Mesenchymal stem cell (in vitro differentiated cells and primary cell): Measurements from ENCODE around the gene P2RX3.

Experiments used
- DNase-seq: peaks from one replicate; pipeline ENCODE4 v3.0.0-alpha.2; 2013
- H2AFZ ChIP-seq: one replicate; pipeline ENCODE4 v1.6.1; 2013; ENCODE audit warnings: low read depth, mild to moderate bottlenecking, control low read depth, inconsistent platforms, low read length, moderate library complexity
- H2AK5ac ChIP-seq: 2 replicates; pipeline ENCODE4 v1.6.1; 2013; ENCODE audit warnings: low read length, moderate library complexity, mild to moderate bottlenecking, inconsistent platforms; ENCODE audit not compliant: severe bottlenecking
- H2BK120ac ChIP-seq: one replicate; pipeline ENCODE4 v1.6.1; 2013; ENCODE audit warnings: low read depth, mild to moderate bottlenecking, inconsistent platforms, low read length, moderate library complexity
- H2BK12ac ChIP-seq, 2 experiments: one replicate each; pipeline ENCODE4 v1.6.1; 2013; ENCODE audit warnings: inconsistent platforms in 2 of 2, low read length in 2 of 2, mild to moderate bottlenecking in 2 of 2, moderate library complexity in 2 of 2, control low read depth in 1 of 2
- H2BK15ac ChIP-seq: one replicate; pipeline ENCODE4 v1.6.1; 2013; ENCODE audit warnings: mild to moderate bottlenecking, low read depth, inconsistent platforms; ENCODE audit not compliant: poor library complexity, severe bottlenecking
- H2BK5ac ChIP-seq: 2 replicates; pipeline ENCODE4 v1.6.1; 2013; ENCODE audit warnings: low read depth, mild to moderate bottlenecking, low read length, control low read depth, inconsistent platforms; ENCODE audit not compliant: poor library complexity, severe bottlenecking
- H3K14ac ChIP-seq, 2 experiments: one replicate each; pipeline ENCODE4 v1.6.1; 2013; ENCODE audit warnings: inconsistent platforms in 2 of 2, low read length in 2 of 2, control low read depth in 1 of 2, mild to moderate bottlenecking in 1 of 2, moderate library complexity in 1 of 2
- H3K18ac ChIP-seq, 2 experiments: one replicate each; pipeline ENCODE4 v1.6.1; 2013; ENCODE audit warnings: inconsistent platforms in 2 of 2, low read length in 2 of 2, control low read depth in 1 of 2, low read depth in 1 of 2, mild to moderate bottlenecking in 1 of 2
- H3K23ac ChIP-seq, 2 experiments: one replicate each; pipeline ENCODE4 v1.6.1; 2013; ENCODE audit warnings: inconsistent platforms in 2 of 2, low read length in 2 of 2, mild to moderate bottlenecking in 2 of 2, moderate library complexity in 2 of 2, control low read depth in 1 of 2
- H3K27ac ChIP-seq: 2 replicates; pipeline ENCODE4 v1.5.1; 2013; ENCODE audit warnings: mild to moderate bottlenecking, moderate library complexity, low read length, control low read depth, inconsistent platforms; ENCODE audit not compliant: poor library complexity, severe bottlenecking
- H3K27me3 ChIP-seq, 2 experiments: 2 replicates each; pipeline versions ENCODE4 v1.6.1 to v1.7.0; 2013; ENCODE audit warnings: low read length in 2 of 2, mild to moderate bottlenecking in 2 of 2, moderate library complexity in 2 of 2, control low read depth in 1 of 2, inconsistent platforms in 1 of 2; ENCODE audit not compliant: control insufficient read depth in 1 of 2, insufficient read depth in 1 of 2
- H3K36me3 ChIP-seq, 2 experiments: 2 replicates each; pipeline versions ENCODE4 v1.6.1 to v1.7.0; 2013; ENCODE audit warnings: low read length in 2 of 2, control low read depth in 1 of 2, inconsistent platforms in 1 of 2, low read depth in 1 of 2, mild to moderate bottlenecking in 1 of 2; ENCODE audit not compliant: insufficient read depth in 2 of 2, control insufficient read depth in 1 of 2
- H3K4ac ChIP-seq, 2 experiments: one replicate each; pipeline ENCODE4 v1.6.1; 2013; ENCODE audit warnings: inconsistent platforms in 2 of 2, low read length in 2 of 2, mild to moderate bottlenecking in 2 of 2, moderate library complexity in 2 of 2, control low read depth in 1 of 2, low read depth in 1 of 2
- H3K4me1 ChIP-seq: 2 replicates; pipeline ENCODE4 v1.6.1; 2013; ENCODE audit warnings: low read depth, low read length, control low read depth; ENCODE audit not compliant: control insufficient read depth, insufficient read depth
- H3K4me2 ChIP-seq: 2 replicates; pipeline ENCODE4 v1.6.1; 2013; ENCODE audit warnings: low read length, mild to moderate bottlenecking, inconsistent platforms; ENCODE audit not compliant: poor library complexity, severe bottlenecking
- H3K4me3 ChIP-seq, 2 experiments: 2 replicates each; pipeline versions ENCODE4 v1.5.1 to v1.7.0; 2013; ENCODE audit warnings: low read length in 2 of 2, mild to moderate bottlenecking in 2 of 2, control low read depth in 1 of 2, low read depth in 1 of 2; ENCODE audit not compliant: insufficient read depth in 1 of 2
- H3K79me1 ChIP-seq: replicated peaks from 2 replicates; pipeline ENCODE4 v1.6.1; 2013; ENCODE audit warnings: mild to moderate bottlenecking, control low read depth, low read length, inconsistent platforms; ENCODE audit not compliant: poor library complexity, severe bottlenecking
- H3K9ac ChIP-seq: 2 replicates; pipeline ENCODE4 v1.7.0; 2013; ENCODE audit warnings: mild to moderate bottlenecking, low read length, moderate library complexity
- H3K9me3 ChIP-seq: 2 replicates; pipeline ENCODE4 v1.7.0; 2013; ENCODE audit warnings: mild to moderate bottlenecking, low read length; ENCODE audit not compliant: control insufficient read depth
- H4K8ac ChIP-seq: one replicate; pipeline ENCODE4 v1.6.1; 2013; ENCODE audit warnings: inconsistent platforms, mild to moderate bottlenecking, low read length, moderate library complexity
- H4K91ac ChIP-seq: one replicate; pipeline ENCODE4 v1.6.1; 2013; ENCODE audit warnings: mild to moderate bottlenecking, low read length, inconsistent platforms
- WGBS: methylation state at CpG from one replicate; pipeline ENCODE4 v1.1.7; 2013; ENCODE audit warnings: mixed read lengths; 5-methylcytosine and 5-hydroxymethylcytosine counted together

The P2RX3 gene

DNA sequence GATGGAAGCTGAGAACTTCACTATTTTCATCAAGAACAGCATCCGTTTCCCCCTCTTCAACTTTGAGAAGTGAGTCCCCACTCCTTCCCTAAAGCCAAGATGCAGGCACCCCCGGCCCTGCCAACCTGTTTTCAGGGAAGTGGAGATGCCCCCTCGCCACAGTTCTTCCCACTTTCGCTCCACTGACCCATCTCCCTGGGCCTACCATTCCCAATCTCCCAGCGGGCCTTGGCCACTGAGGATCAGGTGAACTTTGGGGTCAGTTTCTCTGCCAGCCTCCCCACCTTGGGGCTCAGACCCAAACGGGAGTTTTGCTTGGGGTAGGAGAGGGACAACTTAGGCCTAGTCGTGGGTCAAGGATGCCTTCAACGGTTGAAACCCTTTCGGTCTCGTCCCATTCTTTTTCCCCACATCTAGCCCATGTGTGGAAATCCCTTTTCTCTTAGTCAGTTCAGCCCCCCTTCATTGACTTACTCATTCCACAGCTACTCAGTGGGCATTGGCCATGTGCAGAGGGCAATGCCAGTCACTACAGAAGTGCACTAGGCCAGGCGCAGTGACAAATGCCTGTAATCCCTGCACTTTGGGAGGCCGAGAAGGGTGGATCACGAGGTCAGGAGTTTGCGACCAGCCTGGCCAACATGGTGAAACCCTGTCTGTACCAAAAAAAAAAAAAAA, 10.6 kb downstream of the P2RX3 start:
- WGBS, result 90% methylated on average over 14 of the region's 14 CpGs
- Histone ChIP-seq H3K14ac (no peak overlapping the region), H3K9me3 (peaks cover 12% of the 10 kb centered on the region), H4K91ac (no peak overlapping the region), H3K9ac (no peak overlapping the region), H2AK5ac (no peak overlapping the region), H3K36me3 (no peaks in the 10 kb centered on the region), H3K4ac (no peak overlapping the region), H2AFZ (no peak overlapping the region), H2BK120ac (no peak overlapping the region), H3K79me1 (no peaks in the 10 kb centered on the region), H3K23ac (no peak overlapping the region), H2BK5ac (no peak overlapping the region), H3K27ac (no peak overlapping the region), H3K4me1 (peaks cover 3% of the 10 kb centered on the region), H3K18ac (no peak overlapping the region), H3K27me3 (peaks cover 0 to 36% of the 10 kb centered on the region in 2 experiments), H3K4me2 (no peak overlapping the region), H2BK12ac (no peak overlapping the region), H4K8ac (no peak overlapping the region), H3K4me3 (no peak overlapping the region), H2BK15ac (no peak overlapping the region)
- no peak for DNase-seq

GRCh38 chr11:57349491-57350274, 11.5 kb downstream of the P2RX3 start:
- no peak overlapping the region for H3K4ac ChIP-seq
- no peak overlapping the region for H2BK5ac ChIP-seq
- no peak overlapping the region for H3K14ac ChIP-seq
- peaks cover 0 to 45% of the 10 kb centered on the region in 2 experiments for H3K27me3 ChIP-seq
- no peak overlapping the region for H4K8ac ChIP-seq
- no peak overlapping the region for H2AK5ac ChIP-seq
- H3K9ac ChIP-seq, result no peak overlapping the region
- no peak overlapping the region for H2BK15ac ChIP-seq
- no peaks in the 10 kb centered on the region for H3K36me3 ChIP-seq
- peaks cover 3% of the 10 kb centered on the region for H3K4me1 ChIP-seq
- H3K27ac ChIP-seq, result no peak overlapping the region
- peak; percentile 48 for DNase-seq
- peaks cover 12% of the 10 kb centered on the region for H3K9me3 ChIP-seq
- H2AFZ ChIP-seq, result no peak overlapping the region
- H2BK12ac ChIP-seq, result no peak overlapping the region
- no peak overlapping the region for H3K23ac ChIP-seq
- H3K18ac ChIP-seq, result no peak overlapping the region
- no peak overlapping the region for H2BK120ac ChIP-seq
- peak overlapping the region in 1 of 2 experiments; percentile 31 for H3K4me3 ChIP-seq
- 21% methylated on average over 30 of the region's 31 CpGs for WGBS
- H3K4me2 ChIP-seq, result no peak overlapping the region
- H3K79me1 ChIP-seq, result no peaks in the 10 kb centered on the region
- no peak overlapping the region for H4K91ac ChIP-seq

- Histone ChIP-seq H2BK5ac (no peak overlapping the region), H2BK120ac (no peak overlapping the region), H3K4me1 (peaks cover 3% of the 10 kb centered on the region), H2BK15ac (no peak overlapping the region), H4K91ac (no peak overlapping the region), H3K36me3 (no peaks in the 10 kb centered on the region), H3K4ac (no peak overlapping the region), H3K4me3 (no peak overlapping the region), H3K4me2 (no peak overlapping the region), H2BK12ac (no peak overlapping the region), H2AFZ (no peak overlapping the region), H3K27me3 (peaks cover 0 to 39% of the 10 kb centered on the region in 2 experiments), H3K27ac (no peak overlapping the region), H3K23ac (no peak overlapping the region), H3K14ac (no peak overlapping the region), H2AK5ac (no peak overlapping the region), H3K79me1 (no peaks in the 10 kb centered on the region), H3K9me3 (peaks cover 12% of the 10 kb centered on the region), H3K9ac (no peak overlapping the region), H4K8ac (no peak overlapping the region), H3K18ac (no peak overlapping the region)
- 64% methylated on average over 5 of the region's 5 CpGs for WGBS
- no peak for DNase-seq
Measured at GRCh38 chr11:57353036-57353435, 14.9 kb downstream of the P2RX3 start.

GRCh38 chr11:57353446-57353845, 15.3 kb downstream of the P2RX3 start:
- no peak overlapping the region for H3K4ac ChIP-seq
- H4K91ac ChIP-seq, result no peak overlapping the region
- H3K4me1 ChIP-seq, result peaks cover 3% of the 10 kb centered on the region
- H3K18ac ChIP-seq, result no peak overlapping the region
- H2AK5ac ChIP-seq, result no peak overlapping the region
- no peak overlapping the region for H3K4me2 ChIP-seq
- H3K27me3 ChIP-seq, result peaks cover 0 to 38% of the 10 kb centered on the region in 2 experiments
- H2AFZ ChIP-seq, result no peak overlapping the region
- H3K36me3 ChIP-seq, result no peaks in the 10 kb centered on the region
- peaks cover 12% of the 10 kb centered on the region for H3K9me3 ChIP-seq
- H2BK12ac ChIP-seq, result no peak overlapping the region
- no peak overlapping the region for H3K9ac ChIP-seq
- no peaks in the 10 kb centered on the region for H3K79me1 ChIP-seq
- 35% methylated on average over 4 of the region's 4 CpGs for WGBS
- H2BK5ac ChIP-seq, result no peak overlapping the region
- H3K23ac ChIP-seq, result no peak overlapping the region
- H3K27ac ChIP-seq, result no peak overlapping the region
- no peak overlapping the region for H2BK15ac ChIP-seq
- no peak overlapping the region for H3K14ac ChIP-seq
- no peak for DNase-seq
- H3K4me3 ChIP-seq, result no peak overlapping the region
- no peak overlapping the region for H4K8ac ChIP-seq
- H2BK120ac ChIP-seq, result no peak overlapping the region
